NCI-H446 (cell line): ENCODE results near the gene COBL.

Experiments used
- DNase-seq, 2 experiments: peaks; one replicate each; lab custom pipeline; 2025; lab: John Stamatoyannopoulos, UW

COBL gene

GRCh38 chr7:51306761-51307160 lies 9.8 kb downstream of the COBL start:
- no peak for DNase-seq

- no peak for DNase-seq
Observed at GRCh38 chr7:51304729-51305128, 11.9 kb downstream of the COBL start.

- DNase-seq, result no peak
Observed at GRCh38 chr7:51303142-51303525, 13.5 kb downstream of the COBL start.

- DNase-seq, result no peak
Observed at GRCh38 chr7:51301806-51302205, 14.8 kb downstream of the COBL start.

- DNase-seq, result no peak
Observed at GRCh38 chr7:51300762-51301674, 15.6 kb downstream of the COBL start.

- no peak for DNase-seq
Observed at GRCh38 chr7:51299391-51300133, 17.0 kb downstream of the COBL start.

GRCh38 chr7:51298912-51299311 lies 17.7 kb downstream of the COBL start:
- no peak for DNase-seq

GRCh38 chr7:51297986-51298385 lies 18.6 kb downstream of the COBL start:
- DNase-seq, result no peak

GRCh38 chr7:51295440-51296245 lies 21.0 kb downstream of the COBL start:
- no peak for DNase-seq

GRCh38 chr7:51292596-51292995 lies 24.0 kb downstream of the COBL start:
- DNase-seq, result no peak

- DNase-seq, result no peak
Observed at GRCh38 chr7:51290702-51291540, 25.7 kb downstream of the COBL start.

- no peak for DNase-seq
Observed at GRCh38 chr7:51290304-51290637, 26.3 kb downstream of the COBL start.

- no peak for DNase-seq
Observed at GRCh38 chr7:51289623-51290303, 26.8 kb downstream of the COBL start.

- no peak for DNase-seq
Observed at GRCh38 chr7:51288896-51289622, 27.6 kb downstream of the COBL start.

- no peak for DNase-seq
Observed at GRCh38 chr7:51286401-51286800, 30.2 kb downstream of the COBL start.

- DNase-seq, result no peak
Observed at GRCh38 chr7:51280156-51280555, 36.5 kb downstream of the COBL start.

GRCh38 chr7:51279391-51280023 lies 37.1 kb downstream of the COBL start:
- DNase-seq, result no peak

GRCh38 chr7:51278797-51279196 lies 37.8 kb downstream of the COBL start:
- no peak for DNase-seq

GRCh38 chr7:51276967-51277366 lies 39.6 kb downstream of the COBL start:
- no peak for DNase-seq

- DNase-seq, result no peak
Observed at GRCh38 chr7:51276091-51276605, 40.5 kb downstream of the COBL start.
